Epithelial cell of esophagus (primary cell): ENCODE results near the gene PNPLA2.
A peak's percentile ranks its signal among the peaks of the same experiment; 100 is the strongest.

Experiments
- DNase-seq: peaks from one replicate; pipeline ENCODE4 v3.0.0; 2010; ENCODE audit warnings: low read depth
- H3K4me3 ChIP-seq: 2 replicates; pipeline ENCODE4 v1.5.1; 2011; ENCODE audit warnings: mild to moderate bottlenecking, low read length, control low read depth
- TF ChIP-seq, protein P1 (sequence below): IDR thresholded peaks from 2 replicates; pipeline ENCODE4 v1.5.1; 2011; ENCODE audit warnings: low read depth, mild to moderate bottlenecking, low read length, control low read depth, inconsistent platforms; ENCODE audit not compliant: insufficient read depth; ENCODE audit errors: missing control alignments

The PNPLA2 gene

DNA sequence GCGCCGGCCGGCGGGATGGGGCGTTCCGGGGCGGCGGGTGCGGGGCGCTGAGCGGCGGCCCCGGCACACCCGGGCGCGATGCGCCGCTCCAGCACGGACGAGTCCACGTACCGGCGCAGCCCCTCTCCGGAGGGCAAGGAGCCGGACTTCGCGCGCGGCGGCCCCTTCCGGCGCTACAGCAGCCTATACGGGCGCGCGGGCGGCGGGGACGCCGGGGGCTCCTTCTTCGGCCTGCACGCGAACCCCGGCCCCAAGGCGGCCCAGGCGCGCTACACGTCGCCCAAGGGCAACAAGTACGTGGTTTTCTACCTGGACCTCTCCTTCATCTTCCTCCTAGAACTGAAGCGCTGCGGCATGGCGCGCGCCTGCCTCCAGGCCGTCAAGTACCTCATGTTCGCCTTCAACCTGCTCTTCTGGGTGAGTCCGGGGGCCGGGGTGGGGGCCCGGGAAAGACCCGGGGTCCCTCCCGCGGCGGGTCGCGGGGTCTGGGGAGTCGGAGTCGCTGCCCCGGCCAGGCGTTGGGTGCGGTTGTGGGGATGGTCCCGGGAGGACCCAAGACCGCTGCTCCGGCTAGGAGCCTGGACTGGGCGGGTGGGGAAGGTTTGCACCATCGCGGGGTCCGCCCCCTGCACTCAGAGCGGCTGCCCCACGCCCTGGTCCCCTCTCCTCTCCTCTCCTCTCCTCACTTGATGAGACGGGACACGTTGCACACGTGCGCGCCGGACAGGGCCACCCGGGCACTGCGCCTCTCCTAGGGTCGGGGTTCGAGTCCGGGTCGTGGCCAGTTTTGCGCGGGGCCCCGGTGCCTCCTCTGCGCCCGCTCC lies 31.4 kb downstream of the PNPLA2 start:
- no peak for DNase-seq
- TF ChIP-seq, protein P1, sequence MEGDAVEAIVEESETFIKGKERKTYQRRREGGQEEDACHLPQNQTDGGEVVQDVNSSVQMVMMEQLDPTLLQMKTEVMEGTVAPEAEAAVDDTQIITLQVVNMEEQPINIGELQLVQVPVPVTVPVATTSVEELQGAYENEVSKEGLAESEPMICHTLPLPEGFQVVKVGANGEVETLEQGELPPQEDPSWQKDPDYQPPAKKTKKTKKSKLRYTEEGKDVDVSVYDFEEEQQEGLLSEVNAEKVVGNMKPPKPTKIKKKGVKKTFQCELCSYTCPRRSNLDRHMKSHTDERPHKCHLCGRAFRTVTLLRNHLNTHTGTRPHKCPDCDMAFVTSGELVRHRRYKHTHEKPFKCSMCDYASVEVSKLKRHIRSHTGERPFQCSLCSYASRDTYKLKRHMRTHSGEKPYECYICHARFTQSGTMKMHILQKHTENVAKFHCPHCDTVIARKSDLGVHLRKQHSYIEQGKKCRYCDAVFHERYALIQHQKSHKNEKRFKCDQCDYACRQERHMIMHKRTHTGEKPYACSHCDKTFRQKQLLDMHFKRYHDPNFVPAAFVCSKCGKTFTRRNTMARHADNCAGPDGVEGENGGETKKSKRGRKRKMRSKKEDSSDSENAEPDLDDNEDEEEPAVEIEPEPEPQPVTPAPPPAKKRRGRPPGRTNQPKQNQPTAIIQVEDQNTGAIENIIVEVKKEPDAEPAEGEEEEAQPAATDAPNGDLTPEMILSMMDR: no peak
- H3K4me3 ChIP-seq: peak overlapping the region; percentile 4

DNA sequence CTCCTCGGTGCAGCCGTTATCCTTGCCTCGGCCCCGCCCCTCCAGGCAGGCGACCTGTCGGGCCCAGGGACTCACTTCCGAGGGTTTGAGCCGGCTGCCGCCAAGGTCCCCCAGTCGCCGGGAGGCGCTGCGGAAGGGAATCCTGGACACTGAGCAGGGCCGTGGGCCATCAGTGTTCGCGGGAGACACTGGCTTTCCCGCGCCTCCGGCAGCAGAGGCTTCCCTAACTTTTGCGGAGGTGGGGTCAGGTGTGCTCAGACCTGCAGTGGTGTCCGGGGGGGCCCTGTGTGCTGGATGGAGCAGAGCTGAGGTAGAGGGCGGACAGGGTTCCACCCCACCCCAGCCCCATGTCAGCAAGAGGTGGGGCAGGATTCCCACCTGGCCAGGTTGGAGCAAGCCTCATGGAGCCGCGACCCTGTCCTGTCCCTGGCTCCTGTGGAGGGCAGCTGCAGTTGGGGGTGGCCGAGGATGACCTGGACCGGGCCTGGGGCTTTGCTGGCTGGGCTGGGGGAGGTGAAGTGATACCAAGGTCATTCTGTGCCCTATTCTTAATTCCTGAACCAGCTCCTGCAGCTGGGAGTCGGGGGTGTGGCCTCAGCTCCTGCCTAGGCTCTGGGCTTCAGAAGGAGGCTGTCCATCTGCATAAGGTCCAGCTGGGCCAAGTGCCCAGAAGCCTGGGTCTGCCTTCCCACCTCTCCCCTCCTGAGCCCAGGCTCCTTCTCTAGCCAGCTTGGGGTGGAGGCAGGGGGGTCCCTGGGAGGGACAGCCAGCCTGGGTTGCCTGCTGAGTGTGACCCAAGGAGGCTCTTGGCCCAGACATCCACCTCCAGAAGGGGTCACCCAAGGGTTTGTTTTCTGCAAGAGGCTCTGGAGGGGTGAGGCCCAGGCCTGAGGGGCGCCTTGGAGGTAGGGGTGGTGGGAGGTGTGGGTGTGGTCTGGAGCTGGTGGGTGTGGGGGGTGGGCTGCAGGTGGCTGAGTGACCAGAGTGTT lies 32.4 kb downstream of the PNPLA2 start:
- no peak for DNase-seq
- TF ChIP-seq, protein P1: no peak
- H3K4me3 ChIP-seq: no peak overlapping the region

DNA sequence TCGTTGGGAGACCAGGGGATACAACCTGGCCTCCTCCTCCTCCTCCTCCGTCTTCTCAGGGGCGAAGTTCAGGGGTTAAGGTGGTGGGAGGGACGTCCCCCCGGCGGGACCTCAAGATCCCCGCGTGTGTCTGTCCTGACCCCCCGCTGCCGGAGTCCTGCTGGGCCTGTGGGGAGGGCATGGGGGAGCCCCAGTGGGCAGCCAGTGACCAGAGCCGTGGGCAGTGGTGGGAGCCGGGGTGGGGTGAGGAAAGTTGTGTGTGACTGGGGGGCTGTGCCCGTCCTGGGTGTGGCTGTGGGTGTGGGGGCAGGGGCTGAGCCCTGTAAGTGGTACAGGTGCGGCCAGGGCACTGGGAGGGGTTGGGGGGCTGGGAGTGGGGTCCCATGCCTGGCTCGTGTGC lies 34.0 kb downstream of the PNPLA2 start:
- TF ChIP-seq, protein P1: no peak
- H3K4me3 ChIP-seq: no peak overlapping the region
- DNase-seq: no peak

DNA sequence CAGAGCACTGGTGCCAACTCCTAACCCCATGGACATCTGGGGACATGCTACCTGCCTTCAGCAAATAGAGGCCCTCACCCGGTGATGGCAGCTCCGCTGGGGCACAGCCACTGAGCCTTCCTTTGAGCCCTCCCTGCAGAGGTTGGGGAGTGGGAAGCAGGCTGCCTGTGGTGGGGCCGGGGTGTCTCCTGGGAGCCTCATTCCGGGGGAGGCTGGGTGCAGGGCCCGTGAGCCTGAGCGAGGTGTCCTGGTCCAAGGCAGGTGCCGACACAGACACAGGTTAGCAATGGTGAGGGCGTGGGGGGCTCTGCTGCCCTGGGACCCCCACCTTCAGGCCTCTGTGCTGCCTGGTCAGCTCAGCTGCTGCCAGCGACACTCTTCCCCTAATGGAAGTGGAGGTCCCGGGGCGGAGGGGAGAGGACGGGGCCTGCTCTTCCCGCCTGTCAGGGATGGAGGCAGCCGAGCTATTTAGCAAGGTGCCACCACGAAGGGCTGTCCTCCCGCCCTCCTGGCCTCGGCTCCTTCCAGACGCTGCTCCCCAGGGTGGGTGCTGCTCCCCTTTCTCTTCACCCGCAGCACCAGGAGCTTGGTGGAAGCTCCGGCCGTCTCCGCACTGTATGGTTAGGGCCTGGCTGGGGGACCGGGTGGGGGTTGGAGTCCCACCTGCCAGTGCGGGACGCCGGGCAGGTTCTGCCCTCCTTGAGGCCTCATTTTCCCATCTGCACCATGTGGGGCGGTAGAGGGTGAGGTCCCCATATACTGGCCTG lies 35.2 kb downstream of the PNPLA2 start:
- no peak overlapping the region for H3K4me3 ChIP-seq
- DNase-seq: no peak
- TF ChIP-seq, protein P1: no peak

DNA sequence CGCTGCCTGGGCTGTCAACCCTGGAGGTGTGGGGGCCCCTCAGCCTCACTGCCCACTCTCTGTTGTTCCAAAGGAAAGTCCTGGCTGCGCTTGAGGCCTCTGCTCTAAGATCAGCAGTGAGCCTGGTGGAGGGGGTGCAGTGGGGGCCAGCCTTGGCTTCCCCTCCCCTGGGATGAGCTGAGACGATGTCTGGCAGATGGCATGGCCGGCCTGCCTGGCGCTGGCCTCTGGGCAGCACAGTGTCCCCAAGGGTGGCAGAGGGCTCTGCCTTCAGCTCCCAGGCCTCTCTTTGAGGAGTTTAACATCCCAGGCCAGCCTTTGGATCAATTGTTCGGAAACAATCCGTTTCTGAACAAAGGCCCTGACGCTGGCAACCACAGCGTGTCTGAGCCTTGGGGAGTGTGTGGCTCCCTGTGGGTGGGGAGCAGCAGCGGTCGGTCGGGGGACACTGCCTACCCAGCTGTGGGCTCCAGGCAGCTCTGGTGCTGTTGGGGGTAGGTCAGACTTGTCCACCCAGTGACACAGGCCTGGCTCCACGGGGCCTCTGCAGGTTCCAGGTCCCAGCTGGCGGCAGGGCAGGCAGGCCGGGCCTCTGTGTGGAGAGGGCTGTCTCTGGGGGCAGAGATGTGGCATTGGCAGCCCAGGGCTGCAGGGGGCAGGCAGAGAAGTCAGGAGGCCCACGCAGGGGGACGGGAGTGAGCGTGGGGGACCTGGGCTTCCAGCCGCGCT lies 36.1 kb downstream of the PNPLA2 start:
- no peak for DNase-seq
- H3K4me3 ChIP-seq: no peak overlapping the region
- TF ChIP-seq, protein P1: no peak

DNA sequence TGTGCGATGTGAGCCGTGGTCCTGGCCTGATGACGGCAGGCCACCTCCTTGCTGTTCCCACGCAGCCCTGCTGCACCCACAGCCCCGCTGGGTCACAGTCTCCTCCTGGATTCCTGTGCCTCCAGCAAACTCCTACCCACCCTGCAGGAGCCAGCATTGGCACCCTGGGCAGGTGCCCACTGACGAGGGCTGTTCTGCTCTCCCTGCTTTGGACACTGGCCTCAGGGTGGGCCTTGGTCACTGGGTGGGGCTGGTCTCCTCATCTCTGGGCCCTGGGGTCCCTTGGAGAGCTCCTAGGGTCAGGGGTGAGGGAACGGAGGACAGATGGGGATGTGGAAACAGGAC lies 36.6 kb downstream of the PNPLA2 start:
- no peak for DNase-seq
- no peak overlapping the region for H3K4me3 ChIP-seq
- TF ChIP-seq, protein P1: no peak
